Measurements from ENCODE around the gene CRIP1. TPM values are rescaled to one million over a fixed set of nuclear protein-coding genes. Genes with fewer than 3 reads are reported as not detected.

The CRIP1 gene
- polyA plus RNA-seq, 1 donor (not counting 4 experiments of a cell fraction or from before 2014, with no cell fraction given), result 1.7 TPM

DNA sequence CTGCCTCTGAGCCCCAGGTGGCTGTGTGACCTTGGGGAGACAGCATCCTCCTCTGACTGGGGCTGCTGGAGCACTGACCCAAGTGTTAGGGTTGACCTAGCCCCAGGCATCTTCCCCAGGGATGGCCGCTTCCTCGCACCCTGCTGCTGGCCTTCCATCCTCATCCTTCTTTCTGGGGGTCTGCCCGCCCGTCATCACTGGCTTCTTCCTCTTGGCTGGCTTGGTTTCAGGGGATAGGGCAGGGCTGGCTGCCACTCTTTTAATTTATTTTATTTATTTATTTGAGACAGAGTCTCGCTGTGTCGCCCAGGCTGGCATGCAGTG is 7.9 kb downstream of the CRIP1 start:
- peaks cover 9% of the 10 kb centered on the region for H3K4me1 ChIP-seq (ENCODE audit: control insufficient read depth, extremely low read depth, insufficient read depth, low read length)
- no peak overlapping the region for H3K4me3 ChIP-seq (ENCODE audit: control insufficient read depth in 2 of 3, extremely low read depth in 1 of 3, insufficient read depth in 2 of 3, low read depth in 1 of 3, low read length in 3 of 3)
- H3K9ac ChIP-seq (ENCODE audit: control insufficient read depth, extremely low read depth, insufficient read depth, low read length), result no peak overlapping the region
- H3K9me1 ChIP-seq (ENCODE audit: control insufficient read depth, extremely low read depth, insufficient read depth, low read length), result no peaks in the 10 kb centered on the region
- H2AFZ ChIP-seq (ENCODE audit: control insufficient read depth, low read length), result no peak overlapping the region
- TF ChIP-seq, protein P1, sequence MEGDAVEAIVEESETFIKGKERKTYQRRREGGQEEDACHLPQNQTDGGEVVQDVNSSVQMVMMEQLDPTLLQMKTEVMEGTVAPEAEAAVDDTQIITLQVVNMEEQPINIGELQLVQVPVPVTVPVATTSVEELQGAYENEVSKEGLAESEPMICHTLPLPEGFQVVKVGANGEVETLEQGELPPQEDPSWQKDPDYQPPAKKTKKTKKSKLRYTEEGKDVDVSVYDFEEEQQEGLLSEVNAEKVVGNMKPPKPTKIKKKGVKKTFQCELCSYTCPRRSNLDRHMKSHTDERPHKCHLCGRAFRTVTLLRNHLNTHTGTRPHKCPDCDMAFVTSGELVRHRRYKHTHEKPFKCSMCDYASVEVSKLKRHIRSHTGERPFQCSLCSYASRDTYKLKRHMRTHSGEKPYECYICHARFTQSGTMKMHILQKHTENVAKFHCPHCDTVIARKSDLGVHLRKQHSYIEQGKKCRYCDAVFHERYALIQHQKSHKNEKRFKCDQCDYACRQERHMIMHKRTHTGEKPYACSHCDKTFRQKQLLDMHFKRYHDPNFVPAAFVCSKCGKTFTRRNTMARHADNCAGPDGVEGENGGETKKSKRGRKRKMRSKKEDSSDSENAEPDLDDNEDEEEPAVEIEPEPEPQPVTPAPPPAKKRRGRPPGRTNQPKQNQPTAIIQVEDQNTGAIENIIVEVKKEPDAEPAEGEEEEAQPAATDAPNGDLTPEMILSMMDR (optimal IDR thresholded peaks at IDR 0.05 in 1 of 3, IDR thresholded peaks at IDR 0.05 in 1 of 3, conservative IDR thresholded peaks at IDR 0.05 in 1 of 3; ENCODE audit: extremely low read depth in 1 of 3, insufficient read depth in 2 of 3, low read length in 3 of 3), result no peak
- no peak for TF ChIP-seq EZH2 (IDR thresholded peaks at IDR 0.05; ENCODE audit: low read length)
- no peaks in the 10 kb centered on the region for H3K27me3 ChIP-seq (ENCODE audit: control insufficient read depth, extremely low read depth, insufficient read depth, low read length)
- no peaks in the 10 kb centered on the region for H3K9me3 ChIP-seq (ENCODE audit: control insufficient read depth, low read depth, low read length)
- H4K20me1 ChIP-seq (ENCODE audit: control insufficient read depth, extremely low read depth, insufficient read depth, low read length), result peaks cover 5% of the 10 kb centered on the region
- H3K4me2 ChIP-seq (ENCODE audit: control insufficient read depth, extremely low read depth, insufficient read depth, low read depth, low read length), result no peak overlapping the region
- dilution Hi-C loops (cut with MboI; ENCODE audit: extremely low pct_ligation_motif_present, low sequenced_read_pairs), result no loop called here
- H3K79me2 ChIP-seq (ENCODE audit: control insufficient read depth, insufficient read depth, low read length), result no peaks in the 10 kb centered on the region
- peaks cover 2 to 3% of the 10 kb centered on the region in 2 experiments for H3K36me3 ChIP-seq (ENCODE audit: control insufficient read depth in 2 of 2, extremely low read depth in 1 of 2, insufficient read depth in 2 of 2, low read length in 2 of 2)
- DNase-seq (ENCODE audit: low read depth, low spot score) (no peak), FAIRE-seq (no peak)
- H3K27ac ChIP-seq (ENCODE audit: control insufficient read depth, insufficient read depth, low read length), result no peak overlapping the region

DNA sequence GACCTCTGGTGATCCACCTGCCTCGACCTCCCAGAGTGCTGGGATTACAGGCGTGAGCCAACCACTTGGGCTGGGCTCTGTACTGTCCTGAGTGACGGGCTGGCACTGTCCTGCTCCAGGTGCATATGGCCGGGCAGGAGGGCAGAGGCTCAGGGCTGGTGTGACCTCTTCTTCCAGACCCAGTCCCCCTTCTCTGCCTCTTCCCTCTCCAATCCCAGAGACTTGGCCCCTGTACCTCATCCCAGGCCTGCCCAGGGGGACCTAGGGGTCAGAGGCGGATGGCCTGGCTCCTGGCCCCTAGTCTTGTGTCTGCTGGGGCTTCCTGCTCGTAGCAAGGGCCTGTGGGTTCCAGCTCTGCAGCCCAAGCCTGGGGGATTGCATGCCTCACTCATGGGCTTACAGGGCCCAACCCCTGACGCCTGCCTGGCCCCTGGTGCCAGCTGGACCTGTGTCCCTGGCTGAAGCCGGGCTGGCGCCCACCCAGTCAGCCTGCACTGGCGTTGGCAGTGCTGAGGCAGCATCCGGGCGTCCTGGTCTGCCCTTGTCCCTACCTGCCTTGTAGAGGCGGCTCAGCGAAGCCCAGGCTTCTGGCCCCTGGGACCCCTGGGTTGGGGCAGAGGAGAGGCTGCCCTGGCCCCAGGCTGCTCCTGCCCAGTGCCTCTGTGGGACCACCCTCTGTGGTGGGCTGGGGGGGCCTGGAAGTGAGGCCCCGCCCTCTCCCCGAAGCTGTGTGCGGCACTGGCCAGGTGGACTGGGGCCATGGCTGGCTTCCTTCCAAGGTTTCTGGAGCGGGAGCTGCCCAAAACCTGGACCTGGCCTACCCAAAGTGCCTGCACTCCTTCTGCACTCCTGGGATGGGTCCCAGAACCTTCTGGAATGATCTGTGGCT is 8.7 kb downstream of the CRIP1 start:
- DNase-seq (ENCODE audit: low read depth, low spot score), result no peak
- dilution Hi-C loops (cut with MboI; ENCODE audit: extremely low pct_ligation_motif_present, low sequenced_read_pairs), result no loop called here
- TF ChIP-seq EZH2 (IDR thresholded peaks at IDR 0.05; ENCODE audit: low read length), result no peak
- TF ChIP-seq, protein P1 (optimal IDR thresholded peaks at IDR 0.05 in 1 of 3, IDR thresholded peaks at IDR 0.05 in 1 of 3, conservative IDR thresholded peaks at IDR 0.05 in 1 of 3; ENCODE audit: extremely low read depth in 1 of 3, insufficient read depth in 2 of 3, low read length in 3 of 3), result no peak
- no peaks in the 10 kb centered on the region for H3K27me3 ChIP-seq (ENCODE audit: control insufficient read depth, extremely low read depth, insufficient read depth, low read length)
- no peak for FAIRE-seq
- H3K4me1 ChIP-seq (ENCODE audit: control insufficient read depth, extremely low read depth, insufficient read depth, low read length), result peaks cover 11% of the 10 kb centered on the region
- H3K79me2 ChIP-seq (ENCODE audit: control insufficient read depth, insufficient read depth, low read length), result no peaks in the 10 kb centered on the region
- H3K36me3 ChIP-seq (ENCODE audit: control insufficient read depth in 2 of 2, extremely low read depth in 1 of 2, insufficient read depth in 2 of 2, low read length in 2 of 2), result peaks cover 2 to 3% of the 10 kb centered on the region in 2 experiments
- peaks cover 5% of the 10 kb centered on the region for H4K20me1 ChIP-seq (ENCODE audit: control insufficient read depth, extremely low read depth, insufficient read depth, low read length)
- H2AFZ ChIP-seq (ENCODE audit: control insufficient read depth, low read length), result no peak overlapping the region
- no peak overlapping the region for H3K9ac ChIP-seq (ENCODE audit: control insufficient read depth, extremely low read depth, insufficient read depth, low read length)
- H3K4me2 ChIP-seq (ENCODE audit: control insufficient read depth, extremely low read depth, insufficient read depth, low read depth, low read length), result no peak overlapping the region
- no peak overlapping the region for H3K27ac ChIP-seq (ENCODE audit: control insufficient read depth, insufficient read depth, low read length)
- no peaks in the 10 kb centered on the region for H3K9me3 ChIP-seq (ENCODE audit: control insufficient read depth, low read depth, low read length)
- H3K4me3 ChIP-seq (ENCODE audit: control insufficient read depth in 2 of 3, extremely low read depth in 1 of 3, insufficient read depth in 2 of 3, low read depth in 1 of 3, low read length in 3 of 3), result no peak overlapping the region
- H3K9me1 ChIP-seq (ENCODE audit: control insufficient read depth, extremely low read depth, insufficient read depth, low read length), result no peaks in the 10 kb centered on the region

All from keratinocyte (primary cell).